Activated B cell treated with CpG ODN at 0.5 μM for 24 hours (primary cell): Measurements from ENCODE around the gene ABCC5. TPM values are rescaled to one million over a fixed set of nuclear protein-coding genes. Genes with fewer than 3 reads are reported as not detected.
"Not testable (repeated sequence)": the region's sequence is repeated elsewhere in the genome, so short reads cannot be mapped to it uniquely, and the experiment has no call there.

Experiments used
- ATAC-seq: fragments of 200-7000 bp; cut with Tn5 transposase; one replicate; pipeline ENCODE4 v1.10.0; 2021; ENCODE audit warnings: low read depth, mild to moderate bottlenecking, moderate library complexity
- CTCF ChIA-PET: fragments of 350-600 bp; sonication (Branson Sonifier 250); formaldehyde crosslinking; loops from one replicate; lab custom pipeline; 2021; ENCODE audit warnings: antibody characterized with exemption; lab: Charles Lee
- POLR2A ChIA-PET: fragments of 350-600 bp; sonication (Branson Sonifier 250); formaldehyde crosslinking; loops from one replicate; lab custom pipeline; 2021; ENCODE audit warnings: antibody characterized with exemption; lab: Charles Lee
- DNase-seq: peaks from one replicate; pipeline ENCODE4 v3.0.0; 2022
- H3K27ac Mint-ChIP-seq: one replicate; pipeline ENCODE4 v1.8.0; 2020; ENCODE audit warnings: mixed read lengths
- H3K27me3 Mint-ChIP-seq: one replicate; pipeline ENCODE4 v1.8.0; 2021; ENCODE audit warnings: mixed read lengths
- H3K36me3 Mint-ChIP-seq: one replicate; pipeline ENCODE4 v1.8.0; 2021; ENCODE audit warnings: low read depth, mixed read lengths
- H3K4me1 Mint-ChIP-seq: one replicate; pipeline ENCODE4 v1.8.0; 2021; ENCODE audit warnings: mixed read lengths
- H3K4me3 Mint-ChIP-seq: one replicate; pipeline ENCODE4 v1.8.0; 2020; ENCODE audit warnings: mild to moderate bottlenecking, mixed read lengths
- H3K9me3 Mint-ChIP-seq: one replicate; pipeline ENCODE4 v1.8.0; 2020; ENCODE audit warnings: mixed read lengths
- intact Hi-C: fragments of 100-400 bp; cut with micrococcal nuclease; formaldehyde crosslinking; loops from one replicate; pipeline ENCODE4 v1.15.1; 2024
- total RNA-seq: library from RNA; stranded (reverse); gene quantifications from 2 replicates; pipeline ENCODE4 v1.2.3, GENCODE V29; 2022
- TF ChIP-seq, protein P1 (sequence below): fragments of 200-600 bp; IDR thresholded peaks from one replicate; pipeline ENCODE4 v1.8.0; 2022; ENCODE audit warnings: antibody characterized with exemption, mild to moderate bottlenecking

ABCC5 gene
- total RNA-seq, 1 donor from 2014 or later, result 10.6 TPM

- H3K4me1 Mint-ChIP-seq, result no peaks in the 10 kb centered on the region
- ChIA-PET POLR2A (no interaction called here), CTCF (no interaction called here)
- TF ChIP-seq, protein P1, sequence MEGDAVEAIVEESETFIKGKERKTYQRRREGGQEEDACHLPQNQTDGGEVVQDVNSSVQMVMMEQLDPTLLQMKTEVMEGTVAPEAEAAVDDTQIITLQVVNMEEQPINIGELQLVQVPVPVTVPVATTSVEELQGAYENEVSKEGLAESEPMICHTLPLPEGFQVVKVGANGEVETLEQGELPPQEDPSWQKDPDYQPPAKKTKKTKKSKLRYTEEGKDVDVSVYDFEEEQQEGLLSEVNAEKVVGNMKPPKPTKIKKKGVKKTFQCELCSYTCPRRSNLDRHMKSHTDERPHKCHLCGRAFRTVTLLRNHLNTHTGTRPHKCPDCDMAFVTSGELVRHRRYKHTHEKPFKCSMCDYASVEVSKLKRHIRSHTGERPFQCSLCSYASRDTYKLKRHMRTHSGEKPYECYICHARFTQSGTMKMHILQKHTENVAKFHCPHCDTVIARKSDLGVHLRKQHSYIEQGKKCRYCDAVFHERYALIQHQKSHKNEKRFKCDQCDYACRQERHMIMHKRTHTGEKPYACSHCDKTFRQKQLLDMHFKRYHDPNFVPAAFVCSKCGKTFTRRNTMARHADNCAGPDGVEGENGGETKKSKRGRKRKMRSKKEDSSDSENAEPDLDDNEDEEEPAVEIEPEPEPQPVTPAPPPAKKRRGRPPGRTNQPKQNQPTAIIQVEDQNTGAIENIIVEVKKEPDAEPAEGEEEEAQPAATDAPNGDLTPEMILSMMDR, result no peak
- no peak overlapping the region for H3K27ac Mint-ChIP-seq
- ATAC-seq (no peak), DNase-seq (no peak)
- peaks cover 6% of the 10 kb centered on the region for H3K27me3 Mint-ChIP-seq
- H3K9me3 Mint-ChIP-seq, result no peaks in the 10 kb centered on the region
- H3K4me3 Mint-ChIP-seq, result no peak overlapping the region
- intact Hi-C loops, result no loop called here
- H3K36me3 Mint-ChIP-seq, result no peaks in the 10 kb centered on the region
Measured at GRCh38 chr3:184039414-184039813, 21.7 kb upstream of the ABCC5 start.

DNA sequence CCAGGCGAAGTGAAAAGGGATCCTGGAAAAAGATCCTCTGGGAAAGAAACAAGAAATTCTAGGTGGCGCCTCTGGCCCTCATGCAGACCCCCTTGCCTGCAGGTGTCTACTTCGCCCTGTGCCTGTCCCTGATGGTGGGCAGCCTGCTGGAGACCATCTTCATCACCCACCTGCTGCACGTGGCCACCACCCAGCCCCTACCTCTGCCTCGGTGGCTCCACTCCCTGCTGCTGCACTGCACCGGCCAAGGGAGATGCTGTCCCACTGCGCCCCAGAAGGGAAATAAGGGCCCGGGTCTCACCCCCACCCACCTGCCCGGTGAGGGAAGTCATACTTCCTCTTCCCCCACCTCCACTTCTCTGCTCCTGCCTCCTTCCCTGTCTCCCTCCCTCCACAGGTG is 20.6 kb upstream of the ABCC5 start:
- H3K27ac Mint-ChIP-seq, POLR2A ChIA-PET, CTCF ChIA-PET, H3K36me3 Mint-ChIP-seq, H3K4me3 Mint-ChIP-seq, intact Hi-C loops, H3K27me3 Mint-ChIP-seq, ATAC-seq, H3K4me1 Mint-ChIP-seq, H3K9me3 Mint-ChIP-seq, DNase-seq: not testable (repeated sequence)

DNA sequence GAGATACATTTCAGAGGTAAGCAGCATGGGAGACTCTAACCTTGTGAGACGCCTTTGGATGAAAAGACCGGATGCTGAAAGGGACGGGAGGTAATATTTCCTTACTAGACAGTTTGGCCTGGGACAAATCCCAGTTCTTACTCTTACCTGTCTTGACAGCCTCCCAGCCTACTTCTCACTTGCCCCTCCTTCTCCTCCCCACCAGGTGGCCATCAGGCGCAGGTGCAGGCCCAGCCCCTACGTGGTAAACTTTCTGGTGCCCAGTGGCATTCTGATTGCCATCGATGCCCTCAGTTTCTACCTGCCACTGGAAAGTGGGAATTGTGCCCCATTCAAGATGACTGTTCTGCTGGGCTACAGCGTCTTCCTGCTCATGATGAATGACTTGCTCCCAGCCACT is 20.1 kb upstream of the ABCC5 start:
- TF ChIP-seq, protein P1, result no peak
- Mint-ChIP-seq H3K27me3 (peaks cover 5% of the 10 kb centered on the region), H3K4me1 (no peaks in the 10 kb centered on the region), H3K27ac (no peak overlapping the region), H3K4me3 (no peak overlapping the region), H3K36me3 (no peaks in the 10 kb centered on the region), H3K9me3 (no peaks in the 10 kb centered on the region)
- ChIA-PET POLR2A (no interaction called here), CTCF (no interaction called here)
- ATAC-seq, result no peak
- intact Hi-C loops, result no loop called here
- DNase-seq, result no peak

DNA sequence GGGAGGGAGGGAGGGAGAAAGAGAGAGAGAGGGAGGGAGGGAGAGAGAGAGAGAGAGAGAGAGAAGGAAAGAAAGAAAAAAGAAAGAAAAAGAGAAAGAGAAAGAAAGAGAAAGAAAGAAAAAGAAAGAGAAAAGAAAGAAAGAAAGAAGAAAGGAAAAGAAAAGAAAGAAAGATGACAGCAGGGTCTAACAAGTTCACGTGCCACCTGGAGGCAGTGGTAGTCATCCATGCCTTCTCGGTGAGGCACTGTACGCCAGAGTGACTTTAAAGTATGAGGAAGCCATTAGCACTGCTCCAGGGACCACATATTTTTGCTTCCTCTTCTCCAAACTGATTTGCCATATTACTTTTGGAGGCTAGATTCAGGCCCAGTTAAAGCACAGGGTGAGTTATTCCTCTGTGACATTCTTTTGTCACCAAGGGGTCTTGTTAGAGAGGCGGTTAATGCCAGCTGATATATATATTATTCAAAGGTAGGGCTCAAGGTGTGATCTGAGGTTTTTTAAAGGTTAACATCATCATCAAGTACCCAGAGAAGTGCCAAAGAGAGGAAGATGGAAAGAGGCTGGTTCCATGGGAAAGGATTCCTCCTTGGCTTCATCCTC is 13.6 kb upstream of the ABCC5 start, which contains the start of gene HTR3D:
HTR3D (plus strand) TSS at position 556 of the 606 bp plus-strand sequence; CDS start at position 556, 0 bp downstream.
- no peaks in the 10 kb centered on the region for H3K36me3 Mint-ChIP-seq
- H3K9me3 Mint-ChIP-seq, result no peaks in the 10 kb centered on the region
- CTCF ChIA-PET, result no interaction called here
- ATAC-seq (no peak), DNase-seq (no peak)
- no peaks in the 10 kb centered on the region for H3K4me1 Mint-ChIP-seq
- H3K4me3 Mint-ChIP-seq, result no peak within 1 kb of the TSS
- TF ChIP-seq, protein P1, result no peak
- H3K27me3 Mint-ChIP-seq, result peaks cover 4% of the 10 kb centered on the region
- intact Hi-C loops, result no loop called here
- no peak within 1 kb of the TSS for H3K27ac Mint-ChIP-seq
- POLR2A ChIA-PET, result no interaction called here

- DNase-seq, result no peak
- H3K27ac Mint-ChIP-seq, result no peak overlapping the region
- H3K9me3 Mint-ChIP-seq, result no peaks in the 10 kb centered on the region
- ChIA-PET POLR2A (no interaction called here), CTCF (interaction anchor here (1.5 kb wide), 1 partner anchor 16 kb away, joined by 3 read pairs; no protein-coding TSS in a partner anchor)
- H3K36me3 Mint-ChIP-seq, result no peaks in the 10 kb centered on the region
- TF ChIP-seq, protein P1, result no peak
- H3K4me3 Mint-ChIP-seq, result no peak overlapping the region
- no peak for ATAC-seq
- intact Hi-C loops, result no loop called here
- H3K27me3 Mint-ChIP-seq, result peaks cover 7% of the 10 kb centered on the region
- H3K4me1 Mint-ChIP-seq, result no peaks in the 10 kb centered on the region
Measured at GRCh38 chr3:184030536-184030935, 12.9 kb upstream of the ABCC5 start.
